OCI-LY3 (cell line): ENCODE data around the gene NGEF.

Source experiments
- H2AFZ ChIP-seq: fragments of 200-600, 300-600 bp; shearing (Covaris generic); 2 replicates; pipeline ENCODE4 v1.6.0; 2014; ENCODE audit warnings: antibody characterized with exemption, low read depth, low read length
- H3K27ac ChIP-seq: fragments of 200-600, 300-600 bp; sonication (generic); 2 replicates; pipeline ENCODE4 v1.5.1; 2014; ENCODE audit warnings: mild to moderate bottlenecking, low read length, moderate library complexity, mixed read lengths
- H3K27me3 ChIP-seq: fragments of 200-600, 300-600 bp; sonication (generic); 2 replicates; pipeline ENCODE4 v1.6.1; 2014; ENCODE audit warnings: low read depth, low read length, mixed read lengths
- H3K36me3 ChIP-seq: fragments of 200-600, 300-600 bp; sonication (generic); replicated peaks from 2 replicates; pipeline ENCODE3; 2014; ENCODE audit warnings: low read depth, low read length, mixed read lengths
- H3K4me1 ChIP-seq: fragments of 300-600, 200-600 bp; sonication (generic); 2 replicates; pipeline ENCODE4 v1.6.1; 2014; ENCODE audit warnings: low read length, mixed read lengths
- H3K4me2 ChIP-seq: fragments of 200-600, 300-600 bp; sonication (generic); 2 replicates; pipeline ENCODE4 v1.6.1; 2014; ENCODE audit warnings: low read length, mixed read lengths
- H3K4me3 ChIP-seq: fragments of 300-600, 200-600 bp; sonication (generic); 2 replicates; pipeline ENCODE4 v1.5.1; 2014; ENCODE audit warnings: antibody characterized with exemption, mild to moderate bottlenecking, low read length, moderate library complexity
- H3K79me2 ChIP-seq: fragments of 300-600, 200-600 bp; shearing (Covaris generic); 2 replicates; pipeline ENCODE4 v1.6.1; 2014; ENCODE audit warnings: mild to moderate bottlenecking, low read length, mixed read lengths
- H3K9ac ChIP-seq: fragments of 300-600, 200-600 bp; shearing (Covaris generic); 2 replicates; pipeline ENCODE4 v1.6.0; 2014; ENCODE audit warnings: mild to moderate bottlenecking, low read length, moderate library complexity
- H3K9me3 ChIP-seq: fragments of 200-600, 300-600 bp; shearing (Covaris generic); 2 replicates; pipeline ENCODE4 v1.6.1; 2014; ENCODE audit warnings: low read length, mixed read lengths; ENCODE audit not compliant: insufficient read depth
- H4K20me1 ChIP-seq: fragments of 200-600, 300-600 bp; sonication (generic); 2 replicates; pipeline ENCODE4 v1.6.1; 2016; ENCODE audit warnings: low read length, mixed read lengths; ENCODE audit not compliant: insufficient read depth
- EZH2phosphoT487 ChIP-seq: fragments of 200-600 bp; shearing (Covaris generic); IDR thresholded peaks from 2 replicates; pipeline ENCODE4 v1.6.1; 2018; ENCODE audit warnings: antibody characterized with exemption, mixed run types, low read depth
- TF ChIP-seq, protein P1 (sequence below): fragments of 200-600, 300-600 bp; sonication (generic); IDR thresholded peaks from 2 replicates; pipeline ENCODE4 v1.5.1; 2014; ENCODE audit warnings: antibody characterized with exemption, low read length, low read depth

Gene NGEF

DNA sequence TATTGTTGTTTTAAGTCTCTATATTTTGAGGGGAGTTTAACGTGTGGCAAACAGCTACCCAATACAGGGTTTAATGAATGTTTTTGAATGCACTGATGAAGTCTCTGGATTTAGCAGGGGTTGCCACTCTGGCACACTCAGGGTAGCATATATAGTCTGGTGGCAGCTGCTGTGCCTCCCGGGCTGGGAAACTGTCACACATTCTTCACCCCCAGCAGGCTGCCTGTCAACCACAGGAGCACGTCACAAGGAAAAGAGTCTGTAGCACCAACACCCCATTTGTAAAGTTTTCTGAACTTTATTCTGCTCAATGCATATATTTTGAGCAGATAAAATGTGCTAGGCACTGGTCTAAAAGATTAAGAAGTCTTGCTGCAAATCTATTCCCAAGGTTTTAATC lies 39.3 kb downstream of the NGEF start:
- H3K79me2 ChIP-seq: no peaks in the 10 kb centered on the region
- H3K4me2 ChIP-seq: no peak overlapping the region
- H3K4me1 ChIP-seq: peaks cover 6% of the 10 kb centered on the region
- TF ChIP-seq, protein P1, sequence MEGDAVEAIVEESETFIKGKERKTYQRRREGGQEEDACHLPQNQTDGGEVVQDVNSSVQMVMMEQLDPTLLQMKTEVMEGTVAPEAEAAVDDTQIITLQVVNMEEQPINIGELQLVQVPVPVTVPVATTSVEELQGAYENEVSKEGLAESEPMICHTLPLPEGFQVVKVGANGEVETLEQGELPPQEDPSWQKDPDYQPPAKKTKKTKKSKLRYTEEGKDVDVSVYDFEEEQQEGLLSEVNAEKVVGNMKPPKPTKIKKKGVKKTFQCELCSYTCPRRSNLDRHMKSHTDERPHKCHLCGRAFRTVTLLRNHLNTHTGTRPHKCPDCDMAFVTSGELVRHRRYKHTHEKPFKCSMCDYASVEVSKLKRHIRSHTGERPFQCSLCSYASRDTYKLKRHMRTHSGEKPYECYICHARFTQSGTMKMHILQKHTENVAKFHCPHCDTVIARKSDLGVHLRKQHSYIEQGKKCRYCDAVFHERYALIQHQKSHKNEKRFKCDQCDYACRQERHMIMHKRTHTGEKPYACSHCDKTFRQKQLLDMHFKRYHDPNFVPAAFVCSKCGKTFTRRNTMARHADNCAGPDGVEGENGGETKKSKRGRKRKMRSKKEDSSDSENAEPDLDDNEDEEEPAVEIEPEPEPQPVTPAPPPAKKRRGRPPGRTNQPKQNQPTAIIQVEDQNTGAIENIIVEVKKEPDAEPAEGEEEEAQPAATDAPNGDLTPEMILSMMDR: no peak
- TF ChIP-seq EZH2phosphoT487: no peak
- H3K27ac ChIP-seq: no peak overlapping the region
- no peak overlapping the region for H3K4me3 ChIP-seq
- no peak overlapping the region for H2AFZ ChIP-seq
- no peak overlapping the region for H3K9ac ChIP-seq
- no peaks in the 10 kb centered on the region for H3K9me3 ChIP-seq
- no peaks in the 10 kb centered on the region for H3K36me3 ChIP-seq
- H3K27me3 ChIP-seq: peaks cover 4% of the 10 kb centered on the region; the same call in 1 of the 2 replicates
- no peaks in the 10 kb centered on the region for H4K20me1 ChIP-seq

- Histone ChIP-seq H4K20me1 (no peaks in the 10 kb centered on the region), H3K79me2 (no peaks in the 10 kb centered on the region), H3K27me3 (peaks cover 4% of the 10 kb centered on the region; the same call in 1 of the 2 replicates), H3K4me2 (no peak overlapping the region), H3K27ac (no peak overlapping the region), H3K9ac (no peak overlapping the region), H3K36me3 (no peaks in the 10 kb centered on the region), H3K9me3 (no peaks in the 10 kb centered on the region), H3K4me1 (peaks cover 3% of the 10 kb centered on the region; the same call in 1 of the 2 replicates), H2AFZ (no peak overlapping the region), H3K4me3 (no peak overlapping the region)
- TF ChIP-seq, protein P1: no peak
- TF ChIP-seq EZH2phosphoT487: no peak
Observed at GRCh38 chr2:232973011-232973735, 39.9 kb downstream of the NGEF start.

- Histone ChIP-seq H3K9me3 (no peaks in the 10 kb centered on the region), H4K20me1 (no peaks in the 10 kb centered on the region), H3K79me2 (no peaks in the 10 kb centered on the region), H3K36me3 (no peaks in the 10 kb centered on the region), H3K4me2 (no peak overlapping the region), H3K9ac (no peak overlapping the region), H3K27me3 (peaks cover 4% of the 10 kb centered on the region; the same call in 1 of the 2 replicates), H3K4me3 (no peak overlapping the region), H2AFZ (no peak overlapping the region), H3K4me1 (no peaks in the 10 kb centered on the region), H3K27ac (no peak overlapping the region)
- no peak for TF ChIP-seq EZH2phosphoT487
- TF ChIP-seq, protein P1: no peak
Observed at GRCh38 chr2:232971744-232972143, 41.3 kb downstream of the NGEF start.

GRCh38 chr2:232970051-232970450 lies 43.0 kb downstream of the NGEF start:
- H3K9me3 ChIP-seq: no peaks in the 10 kb centered on the region
- H3K79me2 ChIP-seq: no peaks in the 10 kb centered on the region
- peaks cover 4% of the 10 kb centered on the region; the same call in 1 of the 2 replicates for H3K27me3 ChIP-seq
- no peak overlapping the region for H3K4me3 ChIP-seq
- no peaks in the 10 kb centered on the region for H3K4me1 ChIP-seq
- no peaks in the 10 kb centered on the region for H3K36me3 ChIP-seq
- H4K20me1 ChIP-seq: no peaks in the 10 kb centered on the region
- no peak overlapping the region for H2AFZ ChIP-seq
- no peak for TF ChIP-seq EZH2phosphoT487
- TF ChIP-seq, protein P1: no peak
- no peak overlapping the region for H3K4me2 ChIP-seq
- no peak overlapping the region for H3K27ac ChIP-seq
- no peak overlapping the region for H3K9ac ChIP-seq
